ENCODE results near the gene ELP5. TPM values are rescaled to one million over a fixed set of nuclear protein-coding genes. Genes with fewer than 3 reads are reported as not detected.

ELP5 gene
- polyA plus RNA-seq, 1 of the 3 experiments (the other 2 are of a cell fraction): 45.4 TPM

- ChIA-PET CTCF (interaction anchor here (0.5 to 1.4 kb wide), 4 partner anchors 13 to 949 kb away, joined by 3 to 4 read pairs (median 4); partner anchors contain the start of genes ACADVL, DLG4 and DVL2), POLR2A (no interaction called here)
- no peak for DNase-seq
- 92% methylated on average over 24 of the region's 24 CpGs for WGBS (ENCODE audit: low lambda C conversion rate)
- H3K9me2 ChIP-seq: no peaks in the 10 kb centered on the region
- H3K4me1 ChIP-seq (ENCODE audit: control insufficient read depth in 1 of 2, insufficient read depth in 2 of 2, low read depth in 1 of 2, low read length in 1 of 2): peaks cover 4 to 23% of the 10 kb centered on the region in 2 experiments; a peak in 2 of 4 replicates
- no peak overlapping the region for H3K9ac ChIP-seq
- no peak overlapping the region for H3K4me3 ChIP-seq (ENCODE audit: low read depth in 2 of 2, low read length in 1 of 2)
- H3K4me2 ChIP-seq: no peak overlapping the region
- TF ChIP-seq CHD2 (IDR thresholded peaks at IDR 0.05; ENCODE audit: low read length, partially characterized antibody) (no peak), FOSL2 (IDR thresholded peaks at IDR 0.05; ENCODE audit: borderline replicate concordance, low read depth) (no peak), USF1 (IDR thresholded peaks at IDR 0.05; ENCODE audit: borderline replicate concordance, low read depth) (no peak), MXI1 (IDR thresholded peaks at IDR 0.05; ENCODE audit: low read depth, low read length) (no peak), RFX5 (IDR thresholded peaks at IDR 0.05; ENCODE audit: low read length) (no peak), YY1 (IDR thresholded peaks at IDR 0.05; ENCODE audit: low read depth) (no peak), RXRA (IDR thresholded peaks at IDR 0.05; ENCODE audit: borderline replicate concordance, low read depth) (no peak), PBX3 (IDR thresholded peaks at IDR 0.05) (no peak), IRF3 (IDR thresholded peaks at IDR 0.05; ENCODE audit: low read depth, low read length) (no peak), TCF12 (IDR thresholded peaks at IDR 0.05) (no peak), EZH2phosphoT487 (IDR thresholded peaks at IDR 0.05; ENCODE audit: borderline replicate concordance, low read depth) (no peak), FOXM1 (IDR thresholded peaks at IDR 0.05; ENCODE audit: low read depth) (no peak), USF2 (IDR thresholded peaks at IDR 0.05; ENCODE audit: borderline replicate concordance, low read depth, low read length) (no peak), SMC3 (IDR thresholded peaks at IDR 0.05; ENCODE audit: low read depth, low read length) (no peak)
- peaks cover 8 to 10% of the 10 kb centered on the region in 2 experiments for H3K36me3 ChIP-seq (replicated peaks in 1 of 2; ENCODE audit: control insufficient read depth in 1 of 2, insufficient read depth in 2 of 2, low read length in 1 of 2)
- no peak overlapping the region for H3K27ac ChIP-seq (ENCODE audit: low read depth in 2 of 2, low read length in 1 of 2)
- H3K27me3 ChIP-seq (ENCODE audit: insufficient read depth): no peaks in the 10 kb centered on the region
- H3K9me3 ChIP-seq: no peaks in the 10 kb centered on the region
- H3F3A ChIP-seq (replicated peaks; ENCODE audit: insufficient read depth): peaks cover 3% of the 10 kb centered on the region
- peaks cover 40% of the 10 kb centered on the region for H3K79me2 ChIP-seq (ENCODE audit: insufficient read depth)
- peaks cover 34% of the 10 kb centered on the region for H4K20me1 ChIP-seq (ENCODE audit: insufficient read depth)
- no peak overlapping the region for H2AFZ ChIP-seq (ENCODE audit: low read depth)
These were observed 44.7 kb upstream of the ELP5 start for GRCh38 chr17:7207120-7208001.

All from SK-N-SH (cell line).